ENCODE measurements around the gene UBE2H. TPM values are rescaled to one million over a fixed set of nuclear protein-coding genes. Genes with fewer than 3 reads are reported as not detected.

The UBE2H gene
- polyA plus RNA-seq, 3 donors = 33.7 to 58.8 (median 41.1) TPM

DNA sequence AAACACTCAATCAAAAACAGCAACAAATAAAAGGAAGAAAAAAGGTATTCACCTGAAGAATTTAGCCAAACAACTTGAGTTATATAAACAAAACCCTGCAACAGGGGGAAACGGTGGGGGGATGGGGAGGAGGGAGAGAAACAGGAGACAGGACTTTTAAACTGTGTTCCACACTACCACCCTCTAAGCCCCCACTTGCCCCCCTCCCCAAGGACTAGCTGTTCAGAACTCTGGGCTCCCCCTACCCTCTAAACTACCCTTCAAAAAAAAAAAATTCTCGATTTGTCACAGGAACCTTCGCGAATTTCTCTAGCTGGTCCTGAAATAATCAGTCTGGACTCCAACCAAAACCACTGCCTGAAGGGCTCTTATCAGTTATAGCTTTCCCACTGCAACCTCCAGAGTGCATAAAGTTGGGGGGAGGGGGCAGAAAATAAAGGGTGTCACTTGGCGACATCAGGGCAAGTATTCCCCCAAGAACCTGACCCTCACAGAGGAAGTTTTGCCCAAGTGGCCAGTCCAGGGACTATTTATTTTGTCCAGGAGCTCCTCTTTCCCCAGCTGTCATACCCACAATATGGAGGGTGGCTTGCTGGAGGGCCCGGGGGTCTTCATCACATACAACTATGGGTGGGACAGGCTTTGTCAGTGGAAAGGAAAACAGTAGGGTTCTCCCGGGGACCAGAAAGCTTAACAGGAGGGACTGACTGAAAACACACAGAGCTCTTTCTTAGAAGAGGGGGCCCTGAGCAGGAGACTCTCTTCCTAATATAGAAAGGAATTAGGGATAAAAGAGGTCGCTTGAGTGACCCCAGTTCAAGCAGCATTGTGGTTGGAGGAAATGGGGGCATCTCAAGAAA lies 1.3 kb downstream of the UBE2H start:
- no peak overlapping the region for H3K27ac ChIP-seq (ENCODE audit: low read depth, low read length)
- WGBS, 3 donors = 0% methylated on average over 8 of the region's 8 CpGs

DNA sequence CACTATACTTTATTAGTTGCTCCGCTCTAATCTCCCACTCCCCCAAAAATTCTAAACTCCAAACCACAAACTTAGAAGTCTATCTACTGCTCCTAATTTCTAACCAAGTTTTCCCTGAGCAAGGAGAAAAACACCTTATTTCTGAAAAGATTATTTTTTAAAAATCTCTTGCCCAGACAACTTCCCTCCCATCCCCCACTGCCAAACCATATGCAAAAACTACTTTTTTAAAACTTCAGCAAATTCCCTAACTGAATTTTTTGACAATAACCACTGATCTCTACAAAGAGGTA lies 1.9 kb downstream of the UBE2H start:
- H3K27ac ChIP-seq (ENCODE audit: low read depth, low read length) = no peak overlapping the region
- WGBS, 3 donors = 15 to 38% (median 23%) methylated on average over 1 of the region's 1 CpG

- H3K27ac ChIP-seq (ENCODE audit: low read depth, low read length) = no peak overlapping the region
- 1 to 12% (median 8%) methylated on average over 9 of the region's 9 CpGs for WGBS, 3 donors
These were observed 2.4 kb downstream of the UBE2H start for GRCh38 chr7:129950191-129950932.

DNA sequence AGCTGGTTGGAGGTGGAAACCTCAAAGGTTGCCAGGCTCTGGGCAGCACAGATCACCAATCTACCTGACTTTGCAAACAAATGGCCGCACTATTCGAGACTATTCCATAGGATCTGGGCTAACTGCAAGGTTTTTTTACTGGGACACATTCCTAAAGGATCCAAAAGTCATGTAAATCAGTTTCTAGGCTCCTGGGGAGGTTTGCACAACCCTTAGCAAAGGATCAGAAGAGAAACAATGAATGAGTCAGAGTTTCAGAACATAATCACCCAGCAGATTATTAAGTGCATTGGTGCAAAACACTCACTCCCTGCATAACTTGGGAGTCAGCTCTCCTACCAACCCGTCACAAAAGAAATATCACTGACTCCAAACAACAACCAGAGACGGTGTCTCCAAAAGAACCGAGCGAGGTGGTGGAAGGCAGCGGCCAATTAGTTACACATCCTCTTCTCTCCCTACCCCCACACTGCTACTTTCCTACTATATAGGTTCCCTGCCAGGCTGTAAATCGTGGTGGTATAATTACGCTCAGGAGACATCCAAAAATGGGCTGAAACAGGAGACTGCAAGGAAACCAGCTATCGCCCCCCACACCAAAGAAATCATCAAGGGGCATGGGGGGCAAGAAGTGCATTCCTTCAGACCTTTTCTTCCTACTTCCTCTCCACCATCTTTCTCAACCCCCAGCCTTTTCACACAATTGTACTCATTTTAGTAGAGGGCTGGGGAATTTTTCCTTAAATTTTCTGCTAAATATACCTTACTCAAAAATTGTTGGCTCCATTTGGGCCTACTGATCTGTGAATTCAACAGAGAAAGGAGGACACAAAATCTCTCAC lies 3.2 kb downstream of the UBE2H start:
- 7 to 16% (median 9%) methylated on average over 10 of the region's 10 CpGs for WGBS, 3 donors
- no peak overlapping the region for H3K27ac ChIP-seq (ENCODE audit: low read depth, low read length)

DNA sequence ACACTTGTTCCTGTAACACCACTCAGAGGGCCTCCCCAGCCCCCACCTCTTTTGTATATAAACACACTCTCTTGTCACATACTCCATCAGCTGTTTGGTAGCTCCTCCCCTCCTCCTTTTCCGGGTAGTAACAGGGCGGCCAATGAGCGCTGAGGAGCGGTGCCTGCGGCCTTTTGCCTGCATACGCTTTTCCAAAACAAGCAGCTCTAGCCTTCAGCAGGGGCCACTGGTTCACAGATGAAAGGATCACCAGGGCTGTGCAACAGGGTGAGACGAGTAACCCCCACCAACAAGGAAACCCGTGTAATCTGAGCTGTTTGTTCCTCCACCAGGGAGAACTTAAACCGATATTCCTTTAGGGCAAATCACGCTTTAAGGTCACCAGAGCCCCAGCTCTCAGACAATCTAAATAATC lies 3.9 kb downstream of the UBE2H start:
- 1 to 3% (median 2%) methylated on average over 10 of the region's 10 CpGs for WGBS, 3 donors

DNA sequence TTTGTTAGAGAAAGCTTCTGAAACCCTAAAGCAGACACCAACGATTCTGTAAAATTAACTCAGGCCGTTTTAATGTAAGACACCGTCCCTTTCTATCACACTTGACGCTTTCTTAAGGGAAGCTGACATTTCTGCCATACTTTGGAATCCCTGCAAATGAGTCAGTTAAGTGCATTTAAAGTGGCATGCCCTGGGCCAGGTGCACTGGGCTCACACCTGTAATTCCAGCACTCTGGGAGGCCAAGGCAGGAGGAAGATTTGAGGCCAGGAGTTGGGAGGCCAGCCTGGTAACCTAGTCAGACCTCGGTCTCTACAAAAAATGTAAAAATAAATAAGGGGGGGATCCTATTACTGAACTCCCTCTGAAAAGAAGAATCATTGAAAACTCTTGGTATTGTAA lies 4.4 kb downstream of the UBE2H start:
- H3K27ac ChIP-seq (ENCODE audit: low read depth, low read length) = no peak overlapping the region
- WGBS, 3 donors = 74 to 86% (median 79%) methylated on average over 5 of the region's 5 CpGs

More for the DNA sequence above, 3.9 kb downstream of the UBE2H start:
- no peak overlapping the region for H3K27ac ChIP-seq (ENCODE audit: low read depth, low read length)

DNA sequence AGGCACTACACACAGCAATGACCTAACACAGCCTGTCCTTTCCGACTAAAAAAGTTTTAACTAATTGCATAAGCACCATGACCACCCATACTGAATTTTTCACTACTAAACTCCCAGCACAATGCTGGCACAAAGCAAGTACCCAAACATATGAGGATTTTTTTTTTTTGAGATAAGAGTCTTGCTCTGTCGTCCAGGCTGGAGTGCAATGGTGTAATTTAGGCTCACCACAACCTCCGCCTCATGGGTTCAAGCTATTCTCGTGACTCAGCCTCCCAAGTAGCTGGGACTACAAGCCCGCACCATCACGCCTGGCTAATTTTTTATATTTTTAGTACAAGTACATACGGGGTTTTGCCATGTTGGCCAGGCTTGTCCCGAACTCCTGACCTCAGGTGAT lies 5.1 kb downstream of the UBE2H start:
- WGBS, 3 donors = 57 to 81% (median 75%) methylated on average over 8 of the region's 8 CpGs

DNA sequence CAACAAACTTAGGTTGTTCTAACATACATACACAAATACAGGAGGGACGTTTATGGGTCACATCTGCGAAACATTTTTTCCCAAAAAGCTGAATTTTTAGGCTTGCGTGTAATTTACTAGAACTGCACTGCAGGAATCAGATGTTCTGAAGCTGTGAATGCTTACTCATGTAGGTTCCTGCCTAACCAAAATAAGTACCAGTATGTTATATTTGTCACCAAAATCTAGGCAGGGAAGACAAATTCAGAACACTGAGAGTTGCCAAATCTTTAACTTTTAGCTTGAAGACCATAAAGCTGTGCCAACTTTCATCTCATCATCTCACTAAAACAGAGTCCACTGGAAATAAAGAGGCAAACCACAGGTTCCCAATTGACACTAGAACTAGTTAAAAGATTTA lies 5.7 kb downstream of the UBE2H start:
- 63 to 74% (median 72%) methylated on average over 3 of the region's 3 CpGs for WGBS, 3 donors
- no peak overlapping the region for H3K27ac ChIP-seq (ENCODE audit: low read depth, low read length)

More for the DNA sequence above, 5.1 kb downstream of the UBE2H start:
- H3K27ac ChIP-seq (ENCODE audit: low read depth, low read length) = no peak overlapping the region

DNA sequence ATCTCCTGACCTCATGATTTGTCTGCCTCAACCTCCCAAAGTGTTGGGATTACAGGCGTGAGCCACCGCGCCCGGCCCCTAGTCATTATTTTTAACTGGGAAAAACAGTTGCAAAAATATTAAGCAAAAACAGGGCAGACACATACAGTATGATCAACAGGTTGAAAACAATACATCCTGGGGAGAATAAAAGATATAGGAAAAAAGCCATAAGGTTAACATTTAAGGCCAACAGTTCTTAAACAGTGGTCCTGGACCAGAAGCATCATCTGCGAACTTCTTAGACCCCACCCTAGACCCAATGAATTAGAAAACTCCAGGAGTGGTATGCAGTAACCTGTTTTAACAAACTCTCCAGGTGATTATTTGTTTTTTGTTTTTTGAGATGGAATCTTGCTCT lies 6.5 kb downstream of the UBE2H start:
- WGBS, 3 donors = 98 to 99% (median 98%) methylated on average over 5 of the region's 5 CpGs
- H3K27ac ChIP-seq (ENCODE audit: low read depth, low read length) = no peak overlapping the region

GRCh38 chr7:129943352-129943751 lies 9.4 kb downstream of the UBE2H start:
- H3K27ac ChIP-seq (ENCODE audit: low read depth, low read length) = no peak overlapping the region
- 77 to 96% (median 93%) methylated on average over 6 of the region's 6 CpGs for WGBS, 3 donors

DNA sequence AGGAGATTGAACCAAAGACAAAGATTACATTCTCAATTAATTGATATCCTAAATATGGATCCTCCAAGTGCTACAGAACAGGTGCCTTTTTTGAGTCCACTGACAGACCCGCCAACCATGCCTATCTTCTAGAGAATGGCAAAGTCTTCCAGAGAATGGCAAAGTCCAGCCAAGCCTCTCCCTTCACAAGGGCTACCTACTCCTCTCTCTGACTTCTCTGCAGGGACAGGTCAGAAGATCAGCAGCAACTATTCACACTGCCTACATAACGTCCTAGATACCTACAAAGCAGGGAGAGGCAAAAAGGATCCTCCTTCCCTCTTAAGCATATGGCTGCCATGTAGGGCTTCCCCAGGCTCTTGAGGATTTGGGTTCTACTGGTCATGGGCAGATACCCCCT lies 12.4 kb downstream of the UBE2H start:
- WGBS, 3 donors = 71 to 86% (median 84%) methylated on average over 2 of the region's 2 CpGs
- H3K27ac ChIP-seq (ENCODE audit: low read depth, low read length) = no peak overlapping the region

- WGBS, 3 donors = 86 to 96% (median 96%) methylated on average over 4 of the region's 4 CpGs
- no peak overlapping the region for H3K27ac ChIP-seq (ENCODE audit: low read depth, low read length)
These were observed 12.9 kb downstream of the UBE2H start for GRCh38 chr7:129939881-129940280.

DNA sequence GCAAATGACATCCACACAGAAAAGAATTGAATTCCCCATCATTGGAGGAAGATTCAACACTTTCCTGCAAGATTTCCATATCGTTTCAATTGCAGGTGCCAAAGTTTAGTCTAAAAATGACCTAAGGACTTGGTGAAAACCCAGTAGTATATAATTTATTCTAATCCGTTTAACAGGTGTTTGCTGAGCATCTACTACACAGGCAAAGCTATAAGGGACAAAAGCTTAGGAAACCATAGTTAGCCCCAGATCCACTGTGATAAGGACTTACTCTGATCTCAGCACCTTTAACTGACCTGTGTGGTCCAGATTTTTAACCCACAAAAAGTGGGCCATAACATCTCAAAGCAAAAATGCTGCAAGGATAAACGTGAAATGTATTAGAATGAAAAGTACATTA lies 19.1 kb downstream of the UBE2H start:
- 65 to 85% (median 84%) methylated on average over 3 of the region's 3 CpGs for WGBS, 3 donors
- H3K27ac ChIP-seq (ENCODE audit: low read depth, low read length) = no peak overlapping the region

DNA sequence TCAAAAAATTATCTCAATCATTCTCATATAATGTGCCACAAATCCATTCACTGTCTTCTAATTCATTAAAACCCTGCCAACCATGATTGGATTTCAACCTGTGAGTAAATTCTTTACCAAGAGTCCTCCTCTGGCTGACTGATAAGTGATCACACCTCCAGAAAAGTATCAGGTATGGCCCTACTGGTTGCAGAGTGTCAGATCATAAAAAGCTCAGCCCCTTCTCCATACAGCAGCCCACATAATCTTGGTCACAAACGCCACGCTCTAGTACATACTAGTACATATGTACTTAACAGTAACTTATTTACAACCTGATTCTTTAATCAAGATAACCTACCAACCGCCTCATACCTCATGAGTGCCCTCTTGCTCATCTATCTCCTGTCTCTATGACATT lies 26.1 kb downstream of the UBE2H start:
- H3K27ac ChIP-seq (ENCODE audit: low read depth, low read length) = no peak overlapping the region
- 52 to 98% (median 89%) methylated on average over 3 of the region's 3 CpGs for WGBS, 3 donors

GRCh38 chr7:129925416-129926002 lies 27.3 kb downstream of the UBE2H start:
- no peak overlapping the region for H3K27ac ChIP-seq (ENCODE audit: low read depth, low read length)
- 61 to 78% (median 68%) methylated on average over 8 of the region's 8 CpGs for WGBS, 3 donors

- 52 to 89% (median 88%) methylated on average over 4 of the region's 4 CpGs for WGBS, 3 donors
- no peak overlapping the region for H3K27ac ChIP-seq (ENCODE audit: low read depth, low read length)
These were observed 28.2 kb downstream of the UBE2H start for GRCh38 chr7:129924602-129925001.

DNA sequence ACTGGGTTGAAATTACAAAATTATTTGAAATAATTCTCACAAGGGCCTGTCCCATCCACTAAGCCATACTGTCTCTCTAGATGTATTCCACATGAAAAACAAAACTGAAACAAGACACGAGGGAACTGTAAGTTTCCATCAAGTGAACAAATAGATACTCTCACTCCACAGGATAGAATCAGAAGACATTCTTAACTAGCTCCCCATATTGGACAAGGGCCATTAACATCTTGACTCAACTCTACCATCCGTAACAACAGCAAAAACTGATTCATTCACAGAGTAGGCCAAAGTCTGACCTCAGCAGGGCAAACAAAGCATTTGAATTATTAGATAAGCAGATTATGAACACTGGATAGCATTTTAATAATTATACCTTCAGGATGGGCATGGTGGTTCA lies 29.1 kb downstream of the UBE2H start:
- WGBS, 3 donors = 42 to 52% (median 44%) methylated on average over 2 of the region's 2 CpGs
- no peak overlapping the region for H3K27ac ChIP-seq (ENCODE audit: low read depth, low read length)

GRCh38 chr7:129919492-129919891 lies 33.3 kb downstream of the UBE2H start:
- WGBS, 3 donors = 59 to 97% (median 94%) methylated on average over 2 of the region's 2 CpGs
- no peak overlapping the region for H3K27ac ChIP-seq (ENCODE audit: low read depth, low read length)

DNA sequence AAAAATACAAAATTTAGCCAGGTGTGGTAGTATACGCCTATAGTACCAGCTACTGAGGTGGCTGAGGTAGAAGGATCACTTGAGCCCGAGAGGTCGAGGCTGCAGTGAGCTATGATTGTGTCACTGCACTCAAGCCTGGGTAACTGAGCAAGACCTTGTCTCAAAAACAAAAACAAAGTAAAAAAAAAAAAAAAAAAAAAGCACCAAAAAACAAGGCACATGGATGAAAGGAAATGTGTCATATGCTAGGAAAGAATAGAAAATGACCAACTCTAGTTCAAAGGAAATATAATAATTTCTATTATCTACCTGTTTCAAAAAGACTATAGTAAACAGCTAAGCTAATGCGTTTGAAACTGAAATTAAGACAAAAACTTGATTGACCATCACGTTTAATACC lies 33.8 kb downstream of the UBE2H start:
- WGBS, 3 donors = 85 to 87% (median 85%) methylated on average over 5 of the region's 5 CpGs
- no peak overlapping the region for H3K27ac ChIP-seq (ENCODE audit: low read depth, low read length)

All from adipose tissue (tissue), 3 donors.